MV-4-11 (cell line): Measurements from ENCODE around the gene SH3TC2.

Experiments used
- DNase-seq: peaks from one replicate; lab custom pipeline; 2025; lab: John Stamatoyannopoulos, UW

The SH3TC2 gene

GRCh38 chr5:149060325-149060724 lies 2.5 kb downstream of the SH3TC2 start:
- peak; percentile 50 for DNase-seq

GRCh38 chr5:149056616-149057165 lies 6.2 kb downstream of the SH3TC2 start:
- DNase-seq: no peak

GRCh38 chr5:149054416-149054815 lies 8.4 kb downstream of the SH3TC2 start:
- no peak for DNase-seq

- no peak for DNase-seq
Observed at GRCh38 chr5:149053072-149053695, 9.7 kb downstream of the SH3TC2 start.

GRCh38 chr5:149049371-149049781 lies 13.5 kb downstream of the SH3TC2 start:
- DNase-seq: peak; percentile 17

- DNase-seq: no peak
Observed at GRCh38 chr5:149048811-149049210, 14.1 kb downstream of the SH3TC2 start.

- no peak for DNase-seq
Observed at GRCh38 chr5:149047462-149047861, 15.4 kb downstream of the SH3TC2 start.

- no peak for DNase-seq
Observed at GRCh38 chr5:149046196-149046829, 16.5 kb downstream of the SH3TC2 start.

GRCh38 chr5:149045089-149045460 lies 17.8 kb downstream of the SH3TC2 start:
- DNase-seq: no peak

- DNase-seq: no peak
Observed at GRCh38 chr5:149044453-149045088, 18.3 kb downstream of the SH3TC2 start.

- DNase-seq: no peak
Observed at GRCh38 chr5:149043641-149044040, 19.2 kb downstream of the SH3TC2 start.

GRCh38 chr5:149042865-149043264 lies 20.0 kb downstream of the SH3TC2 start:
- no peak for DNase-seq

- DNase-seq: no peak
Observed at GRCh38 chr5:149041242-149041641, 21.6 kb downstream of the SH3TC2 start.

- DNase-seq: no peak
Observed at GRCh38 chr5:149040421-149040820, 22.4 kb downstream of the SH3TC2 start.

- peak; percentile 87 for DNase-seq
Observed at GRCh38 chr5:149039506-149039905, 23.4 kb downstream of the SH3TC2 start.

- DNase-seq: no peak
Observed at GRCh38 chr5:149038336-149039080, 24.4 kb downstream of the SH3TC2 start.

- DNase-seq: peak; percentile 96
Observed at GRCh38 chr5:149037817-149038216, 25.0 kb downstream of the SH3TC2 start.

- DNase-seq: no peak
Observed at GRCh38 chr5:149036970-149037369, 25.9 kb downstream of the SH3TC2 start.

- no peak for DNase-seq
Observed at GRCh38 chr5:149036168-149036567, 26.7 kb downstream of the SH3TC2 start.

GRCh38 chr5:149035372-149035790 lies 27.5 kb downstream of the SH3TC2 start:
- peak; percentile 66 for DNase-seq

GRCh38 chr5:149030838-149031397 lies 31.9 kb downstream of the SH3TC2 start:
- no peak for DNase-seq

- peak; percentile 33 for DNase-seq
Observed at GRCh38 chr5:149030392-149030791, 32.5 kb downstream of the SH3TC2 start.
